Stimulated activated CD8-positive, alpha-beta memory T cell treated with anti-CD3 and anti-CD28 coated beads, Interleukin-12 subunit alpha, Interleukin-12 subunit beta, amount 100 ng/mL, for 24 hours (primary cell): ENCODE measurements around the gene FRMD8.
"Not testable (repeated sequence)": the region's sequence is repeated elsewhere in the genome, so short reads cannot be mapped to it uniquely, and the experiment has no call there.

ENCODE experiments used
- DNase-seq: peaks from one replicate; pipeline ENCODE4 v3.0.0-alpha.2; 2020; ENCODE audit errors: extremely low read depth

Gene FRMD8

GRCh38 chr11:65435411-65435931 is 49.0 kb downstream of the FRMD8 start:
- no peak for DNase-seq

GRCh38 chr11:65435981-65436411 is 49.6 kb downstream of the FRMD8 start:
- DNase-seq = no peak

GRCh38 chr11:65436412-65437032 is 50.1 kb downstream of the FRMD8 start:
- DNase-seq = no peak

- DNase-seq = no peak
Measured at GRCh38 chr11:65437436-65438227, 51.2 kb downstream of the FRMD8 start.

- no peak for DNase-seq
Measured at GRCh38 chr11:65438257-65439151, 52.1 kb downstream of the FRMD8 start.

GRCh38 chr11:65439331-65440181 is 53.1 kb downstream of the FRMD8 start:
- DNase-seq = no peak

GRCh38 chr11:65440831-65441499 is 54.5 kb downstream of the FRMD8 start:
- no peak for DNase-seq

GRCh38 chr11:65442842-65443331 is 56.5 kb downstream of the FRMD8 start:
- DNase-seq = no peak

- no peak for DNase-seq
Measured at GRCh38 chr11:65444314-65445051, 58.0 kb downstream of the FRMD8 start.

GRCh38 chr11:65445101-65445603 is 58.7 kb downstream of the FRMD8 start:
- DNase-seq = no peak

GRCh38 chr11:65445604-65446445 is 59.4 kb downstream of the FRMD8 start:
- DNase-seq = no peak

- no peak for DNase-seq
Measured at GRCh38 chr11:65446446-65447277, 60.2 kb downstream of the FRMD8 start.

- no peak for DNase-seq
Measured at GRCh38 chr11:65448074-65448417, 61.6 kb downstream of the FRMD8 start.

GRCh38 chr11:65448418-65449105 is 62.1 kb downstream of the FRMD8 start:
- DNase-seq = no peak

- not testable (repeated sequence) for DNase-seq
Measured at GRCh38 chr11:65451301-65451700, 64.9 kb downstream of the FRMD8 start.

- not testable (repeated sequence) for DNase-seq
Measured at GRCh38 chr11:65452259-65452658, 65.8 kb downstream of the FRMD8 start.
